ENCODE measurements around the gene ANKRD27. TPM values are rescaled to one million over a fixed set of nuclear protein-coding genes. Genes with fewer than 3 reads are reported as not detected.
"Not testable (repeated sequence)": the region's sequence is repeated elsewhere in the genome, so short reads cannot be mapped to it uniquely, and the experiment has no call there.

ANKRD27 gene
- total and polyA plus RNA-seq, 7 donors, result 6.3 to 43.3 (median 16.9) TPM

DNA sequence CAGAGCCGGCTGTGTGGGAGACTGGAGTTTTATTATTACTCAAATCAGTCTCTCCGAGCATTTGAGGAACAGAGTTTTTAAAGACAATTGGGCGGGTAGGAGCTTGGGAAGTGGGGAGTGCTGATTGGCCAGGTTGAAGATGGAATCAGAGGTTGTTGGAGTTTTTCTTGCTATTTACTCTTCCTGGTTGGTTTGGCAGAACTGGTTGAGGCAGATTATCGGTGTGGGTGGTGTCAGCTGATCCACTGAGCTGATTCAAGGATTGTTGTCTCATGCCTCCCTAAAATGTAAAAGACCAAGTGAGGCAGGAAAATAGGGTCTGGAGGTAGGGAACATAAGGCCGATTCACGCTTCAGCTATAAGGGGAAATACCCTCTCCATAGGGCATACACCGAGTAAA is 43.3 kb upstream of the ANKRD27 start:
- Histone ChIP-seq H3K9me3 (no peaks in the 10 kb centered on the region), H3K27me3 (ENCODE audit: insufficient read depth in 3 of 3, low read length in 2 of 3) (no peaks in the 10 kb centered on the region), H3K27ac (no peak overlapping the region), H3K4me3 (no peak overlapping the region), H3K36me3 (ENCODE audit: insufficient read depth in 1 of 2, low read depth in 1 of 2) (peaks cover 0 to 22% of the 10 kb centered on the region in 2 donors), H3K4me1 (no peaks in the 10 kb centered on the region)
- WGBS, 3 donors, result 87 to 89% (median 88%) methylated on average over 7 of the region's 7 CpGs
- TF ChIP-seq, protein P1, sequence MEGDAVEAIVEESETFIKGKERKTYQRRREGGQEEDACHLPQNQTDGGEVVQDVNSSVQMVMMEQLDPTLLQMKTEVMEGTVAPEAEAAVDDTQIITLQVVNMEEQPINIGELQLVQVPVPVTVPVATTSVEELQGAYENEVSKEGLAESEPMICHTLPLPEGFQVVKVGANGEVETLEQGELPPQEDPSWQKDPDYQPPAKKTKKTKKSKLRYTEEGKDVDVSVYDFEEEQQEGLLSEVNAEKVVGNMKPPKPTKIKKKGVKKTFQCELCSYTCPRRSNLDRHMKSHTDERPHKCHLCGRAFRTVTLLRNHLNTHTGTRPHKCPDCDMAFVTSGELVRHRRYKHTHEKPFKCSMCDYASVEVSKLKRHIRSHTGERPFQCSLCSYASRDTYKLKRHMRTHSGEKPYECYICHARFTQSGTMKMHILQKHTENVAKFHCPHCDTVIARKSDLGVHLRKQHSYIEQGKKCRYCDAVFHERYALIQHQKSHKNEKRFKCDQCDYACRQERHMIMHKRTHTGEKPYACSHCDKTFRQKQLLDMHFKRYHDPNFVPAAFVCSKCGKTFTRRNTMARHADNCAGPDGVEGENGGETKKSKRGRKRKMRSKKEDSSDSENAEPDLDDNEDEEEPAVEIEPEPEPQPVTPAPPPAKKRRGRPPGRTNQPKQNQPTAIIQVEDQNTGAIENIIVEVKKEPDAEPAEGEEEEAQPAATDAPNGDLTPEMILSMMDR (IDR thresholded peaks at IDR 0.05), result no peak
- no peak for DNase-seq
- intact Hi-C loops (cut with DNase I), result no loop called here
- no peak for ATAC-seq

DNA sequence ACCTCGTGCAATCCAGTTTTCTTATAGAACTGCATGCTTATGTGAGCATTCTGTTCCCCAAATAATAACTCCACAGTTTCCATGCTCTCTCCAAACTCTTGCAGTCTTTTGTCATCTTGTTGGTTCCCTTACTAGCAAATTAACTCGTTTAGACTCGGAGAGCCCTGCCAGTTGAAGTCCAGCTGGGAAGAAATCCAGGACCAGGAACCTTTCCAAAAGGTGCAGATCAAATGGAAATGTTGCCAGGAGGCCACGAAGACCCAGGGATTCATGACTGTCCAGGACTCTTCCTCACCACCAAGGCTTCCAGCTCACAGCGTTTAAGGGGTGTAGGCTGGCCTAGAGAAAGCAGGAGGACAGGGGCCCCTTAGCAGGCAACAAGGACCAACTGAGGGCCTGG is 42.5 kb upstream of the ANKRD27 start:
- no peak overlapping the region for H3K4me3 ChIP-seq
- intact Hi-C loops (cut with DNase I), result no loop called here
- TF ChIP-seq, protein P1 (IDR thresholded peaks at IDR 0.05), result no peak
- DNase-seq (no peak), ATAC-seq (no peak)
- no peaks in the 10 kb centered on the region for H3K27me3 ChIP-seq (ENCODE audit: insufficient read depth in 3 of 3, low read length in 2 of 3)
- WGBS, 3 donors, result 41 to 53% (median 41%) methylated on average over 5 of the region's 5 CpGs
- no peaks in the 10 kb centered on the region for H3K9me3 ChIP-seq
- H3K27ac ChIP-seq, result no peak overlapping the region
- H3K36me3 ChIP-seq (ENCODE audit: insufficient read depth in 1 of 2, low read depth in 1 of 2), result peaks cover 0 to 30% of the 10 kb centered on the region in 2 donors
- H3K4me1 ChIP-seq, result no peaks in the 10 kb centered on the region

DNA sequence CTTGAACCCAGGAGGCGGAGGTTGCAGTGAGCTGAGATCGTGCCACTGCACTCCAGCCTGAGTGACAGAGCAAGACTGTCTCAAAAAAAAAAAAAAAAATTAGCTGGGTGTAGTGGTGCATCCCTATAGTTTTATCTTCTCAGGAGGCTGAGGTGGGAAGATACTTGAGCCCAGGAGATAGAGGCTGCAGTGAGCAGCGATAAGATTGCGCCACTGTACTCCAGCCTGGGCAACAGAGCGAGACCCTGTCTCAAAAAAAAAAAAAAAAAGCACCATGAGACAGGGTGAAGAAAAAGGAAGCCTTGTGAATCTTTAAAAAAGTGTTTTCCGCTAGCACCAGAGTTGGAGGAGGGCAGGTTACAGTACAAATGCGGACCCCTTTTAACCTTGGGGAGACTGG is 41.2 kb upstream of the ANKRD27 start:
- H3K4me3 ChIP-seq; H3K27me3 ChIP-seq (ENCODE audit: insufficient read depth in 3 of 3, low read length in 2 of 3); DNase-seq; intact Hi-C loops (cut with DNase I); H3K4me1 ChIP-seq; H3K9me3 ChIP-seq; H3K27ac ChIP-seq; ATAC-seq: not testable (repeated sequence)
- WGBS, 3 donors, result 95 to 99% (median 97%) methylated on average over 7 of the region's 7 CpGs
- H3K36me3 ChIP-seq (ENCODE audit: insufficient read depth in 1 of 2, low read depth in 1 of 2), result peaks cover 2 to 43% of the 10 kb centered on the region in 2 donors

DNA sequence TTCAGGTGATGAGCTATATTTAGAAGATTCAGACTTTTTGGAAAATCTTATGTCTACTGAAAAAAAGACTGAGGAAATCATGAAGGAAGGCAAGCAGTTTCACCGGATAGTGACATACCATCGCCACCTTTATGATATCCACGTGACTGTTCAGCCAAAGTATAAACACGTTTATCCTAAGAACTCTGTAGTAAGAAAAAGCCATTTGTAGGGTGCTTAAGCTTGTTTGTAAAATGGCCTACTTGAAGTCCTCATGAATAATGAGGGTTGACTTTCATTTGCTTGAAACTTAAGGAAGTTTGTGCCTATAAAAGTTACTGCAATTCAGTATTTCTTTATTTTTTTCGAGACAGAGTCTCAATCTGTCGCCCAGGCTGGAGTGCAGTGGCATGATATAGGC is 36.8 kb upstream of the ANKRD27 start:
- Histone ChIP-seq H3K27me3 (ENCODE audit: insufficient read depth in 3 of 3, low read length in 2 of 3) (no peaks in the 10 kb centered on the region), H3K27ac (no peak overlapping the region), H3K36me3 (ENCODE audit: insufficient read depth in 1 of 2, low read depth in 1 of 2) (peaks cover 2 to 67% of the 10 kb centered on the region in 2 donors), H3K4me1 (no peaks in the 10 kb centered on the region), H3K4me3 (no peak overlapping the region), H3K9me3 (no peaks in the 10 kb centered on the region)
- DNase-seq (no peak), ATAC-seq (no peak)
- 92 to 94% (median 94%) methylated on average over 6 of the region's 6 CpGs for WGBS, 3 donors
- TF ChIP-seq, protein P1 (IDR thresholded peaks at IDR 0.05), result no peak
- intact Hi-C loops (cut with DNase I), result no loop called here

DNA sequence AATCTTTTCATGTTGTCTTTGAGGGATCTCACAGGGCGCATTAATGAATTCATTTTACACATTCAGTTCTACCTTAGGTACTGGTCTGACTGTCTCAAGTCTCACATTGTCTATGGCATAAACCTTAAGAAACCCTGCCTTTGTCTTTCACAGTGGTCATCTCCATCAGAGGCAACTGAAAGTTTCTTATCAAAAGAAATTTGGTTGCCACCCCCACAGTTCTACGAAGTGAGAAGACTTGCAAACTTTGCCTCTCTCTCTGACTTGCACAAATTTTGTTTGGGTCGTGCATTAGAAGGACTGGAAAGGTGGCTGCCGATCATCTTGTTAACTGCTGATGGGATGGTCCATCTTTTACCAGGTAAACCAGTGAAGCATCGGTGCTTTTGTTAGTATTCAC is 34.1 kb upstream of the ANKRD27 start:
- no peak for ATAC-seq
- peaks cover 6% of the 10 kb centered on the region for H3K9me3 ChIP-seq
- peaks cover 2 to 59% of the 10 kb centered on the region in 2 donors for H3K36me3 ChIP-seq (ENCODE audit: insufficient read depth in 1 of 2, low read depth in 1 of 2)

More for the DNA sequence above, 34.1 kb upstream of the ANKRD27 start:
- H3K27ac ChIP-seq, result no peak overlapping the region
- DNase-seq, result no peak
- no peaks in the 10 kb centered on the region for H3K4me1 ChIP-seq
- 92 to 96% (median 95%) methylated on average over 5 of the region's 5 CpGs for WGBS, 3 donors
- intact Hi-C loops (cut with DNase I), result no loop called here
- TF ChIP-seq, protein P1 (IDR thresholded peaks at IDR 0.05), result no peak
- no peaks in the 10 kb centered on the region for H3K27me3 ChIP-seq (ENCODE audit: insufficient read depth in 3 of 3, low read length in 2 of 3)
- no peak overlapping the region for H3K4me3 ChIP-seq

Data from psoas muscle (tissue), 8 donors.